ENCODE measurements around the gene ICE2.

ICE2 gene

DNA sequence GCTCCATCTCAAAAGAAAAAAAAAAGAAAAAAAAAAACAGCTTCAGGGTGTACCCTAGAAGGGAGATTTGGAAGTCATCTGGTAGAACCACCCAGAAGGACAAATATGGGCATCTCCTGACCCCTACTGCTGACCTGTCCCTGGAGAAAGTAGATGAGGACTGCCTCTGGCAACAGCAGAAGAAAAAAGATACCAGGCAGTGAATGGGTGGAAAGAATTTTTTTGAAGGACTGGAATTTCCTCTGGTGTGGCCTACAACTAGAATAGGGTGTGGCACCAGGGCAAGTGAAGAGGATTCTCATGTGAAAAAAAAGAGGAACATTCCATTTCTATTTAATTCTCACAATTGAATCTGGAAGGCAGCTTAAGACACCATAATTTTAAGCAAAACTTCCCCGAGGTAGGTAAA, 84.2 kb downstream of the ICE2 start:
- TF ChIP-seq, protein P1, sequence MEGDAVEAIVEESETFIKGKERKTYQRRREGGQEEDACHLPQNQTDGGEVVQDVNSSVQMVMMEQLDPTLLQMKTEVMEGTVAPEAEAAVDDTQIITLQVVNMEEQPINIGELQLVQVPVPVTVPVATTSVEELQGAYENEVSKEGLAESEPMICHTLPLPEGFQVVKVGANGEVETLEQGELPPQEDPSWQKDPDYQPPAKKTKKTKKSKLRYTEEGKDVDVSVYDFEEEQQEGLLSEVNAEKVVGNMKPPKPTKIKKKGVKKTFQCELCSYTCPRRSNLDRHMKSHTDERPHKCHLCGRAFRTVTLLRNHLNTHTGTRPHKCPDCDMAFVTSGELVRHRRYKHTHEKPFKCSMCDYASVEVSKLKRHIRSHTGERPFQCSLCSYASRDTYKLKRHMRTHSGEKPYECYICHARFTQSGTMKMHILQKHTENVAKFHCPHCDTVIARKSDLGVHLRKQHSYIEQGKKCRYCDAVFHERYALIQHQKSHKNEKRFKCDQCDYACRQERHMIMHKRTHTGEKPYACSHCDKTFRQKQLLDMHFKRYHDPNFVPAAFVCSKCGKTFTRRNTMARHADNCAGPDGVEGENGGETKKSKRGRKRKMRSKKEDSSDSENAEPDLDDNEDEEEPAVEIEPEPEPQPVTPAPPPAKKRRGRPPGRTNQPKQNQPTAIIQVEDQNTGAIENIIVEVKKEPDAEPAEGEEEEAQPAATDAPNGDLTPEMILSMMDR (IDR thresholded peaks at IDR 0.05; ENCODE audit: low read depth, low read length) = no peak
- TF ChIP-seq EZH2phosphoT487 (IDR thresholded peaks at IDR 0.05; ENCODE audit: low read depth) = no peak
- H3K79me2 ChIP-seq (ENCODE audit: low read length) = peaks cover 63% of the 10 kb centered on the region
- H3K27me3 ChIP-seq (ENCODE audit: low read depth, low read length) = no peaks in the 10 kb centered on the region
- H3K4me1 ChIP-seq (ENCODE audit: low read length) = peaks cover 10% of the 10 kb centered on the region
- H4K20me1 ChIP-seq (ENCODE audit: insufficient read depth, low read length) = peaks cover 42% of the 10 kb centered on the region
- H2AFZ ChIP-seq (ENCODE audit: low read depth, low read length) = no peak overlapping the region
- no peaks in the 10 kb centered on the region for H3K9me3 ChIP-seq (ENCODE audit: insufficient read depth, low read length)
- no peak overlapping the region for H3K4me3 ChIP-seq (ENCODE audit: low read length)
- H3K9ac ChIP-seq (ENCODE audit: low read length) = no peak overlapping the region
- no peak overlapping the region for H3K4me2 ChIP-seq (ENCODE audit: low read length)
- peaks cover 46% of the 10 kb centered on the region for H3K36me3 ChIP-seq (replicated peaks; ENCODE audit: low read depth, low read length)
- no peak overlapping the region for H3K27ac ChIP-seq (ENCODE audit: low read length)

DNA sequence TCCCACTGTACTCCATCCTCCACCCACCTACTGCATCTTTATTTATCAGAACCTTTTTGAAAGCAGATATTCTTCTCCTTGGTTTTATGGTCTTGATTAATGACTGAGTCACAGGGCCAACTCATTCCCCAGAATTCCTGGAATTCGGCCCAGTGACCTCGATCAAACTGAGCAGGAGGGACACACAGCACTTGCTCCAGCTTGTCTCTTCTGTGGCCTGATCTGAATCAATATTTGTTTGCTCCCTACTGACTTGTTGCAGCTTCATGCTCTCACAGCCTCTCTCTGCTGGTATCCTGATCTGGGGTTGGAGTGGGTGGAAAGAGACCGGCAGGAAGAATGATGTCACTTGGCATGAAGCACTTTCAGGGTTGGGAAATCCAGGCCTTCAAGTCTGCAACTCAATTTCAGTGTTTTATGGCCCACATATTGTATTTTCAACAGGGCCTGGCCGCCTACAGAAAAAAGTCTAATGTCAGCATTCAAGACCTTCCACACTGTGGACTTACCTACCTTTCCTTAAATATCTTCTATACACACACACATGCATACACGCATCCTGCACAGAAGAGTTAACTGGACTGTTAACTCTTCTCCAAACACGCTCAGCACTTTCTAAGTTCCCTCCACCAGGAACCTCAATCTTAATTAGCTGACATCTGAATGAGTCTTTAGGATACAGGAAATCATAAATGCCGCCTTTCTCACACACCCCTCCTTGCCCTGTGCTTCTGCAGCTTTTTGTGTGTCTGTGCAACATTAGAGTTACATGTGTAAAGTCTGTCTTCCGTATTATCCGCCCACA, 85.8 kb downstream of the ICE2 start:
- Histone ChIP-seq H3K36me3 (replicated peaks; ENCODE audit: low read depth, low read length) (peaks cover 53% of the 10 kb centered on the region), H3K4me1 (ENCODE audit: low read length) (peaks cover 9% of the 10 kb centered on the region), H3K9ac (ENCODE audit: low read length) (no peak overlapping the region), H2AFZ (ENCODE audit: low read depth, low read length) (no peak overlapping the region), H4K20me1 (ENCODE audit: insufficient read depth, low read length) (peaks cover 52% of the 10 kb centered on the region), H3K27me3 (ENCODE audit: low read depth, low read length) (no peaks in the 10 kb centered on the region), H3K4me3 (ENCODE audit: low read length) (no peak overlapping the region), H3K4me2 (ENCODE audit: low read length) (no peak overlapping the region), H3K27ac (ENCODE audit: low read length) (no peak overlapping the region), H3K9me3 (ENCODE audit: insufficient read depth, low read length) (no peaks in the 10 kb centered on the region), H3K79me2 (ENCODE audit: low read length) (peaks cover 76% of the 10 kb centered on the region)
- TF ChIP-seq, protein P1 (IDR thresholded peaks at IDR 0.05; ENCODE audit: low read depth, low read length) = no peak
- no peak for TF ChIP-seq EZH2phosphoT487 (IDR thresholded peaks at IDR 0.05; ENCODE audit: low read depth)

DNA sequence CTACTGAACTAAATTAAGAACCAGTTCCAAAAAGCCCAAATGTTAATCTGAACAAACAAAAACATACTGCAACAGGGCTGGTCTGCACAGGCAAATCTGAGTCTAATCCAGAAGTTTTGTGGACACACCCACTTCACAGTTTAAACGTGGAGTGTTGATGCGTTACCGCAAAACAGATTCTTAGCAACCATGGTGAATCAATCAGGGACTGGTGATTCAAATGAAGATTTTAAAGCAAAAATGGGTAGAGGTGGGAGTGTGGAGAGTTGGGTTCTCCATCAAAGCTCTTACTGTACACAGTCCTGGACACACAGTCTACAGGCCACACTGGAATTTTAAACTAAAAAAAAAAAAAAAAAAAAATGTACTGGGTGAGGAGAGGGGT, 86.3 kb downstream of the ICE2 start:
- Histone ChIP-seq H2AFZ (ENCODE audit: low read depth, low read length) (no peak overlapping the region), H3K4me3 (ENCODE audit: low read length) (no peak overlapping the region), H3K9me3 (ENCODE audit: insufficient read depth, low read length) (no peaks in the 10 kb centered on the region), H3K79me2 (ENCODE audit: low read length) (peaks cover 77% of the 10 kb centered on the region), H3K4me2 (ENCODE audit: low read length) (no peak overlapping the region), H3K36me3 (replicated peaks; ENCODE audit: low read depth, low read length) (peaks cover 54% of the 10 kb centered on the region), H3K4me1 (ENCODE audit: low read length) (peaks cover 9% of the 10 kb centered on the region), H4K20me1 (ENCODE audit: insufficient read depth, low read length) (peaks cover 54% of the 10 kb centered on the region), H3K27ac (ENCODE audit: low read length) (no peak overlapping the region), H3K9ac (ENCODE audit: low read length) (no peak overlapping the region), H3K27me3 (ENCODE audit: low read depth, low read length) (no peaks in the 10 kb centered on the region)
- no peak for TF ChIP-seq EZH2phosphoT487 (IDR thresholded peaks at IDR 0.05; ENCODE audit: low read depth)
- TF ChIP-seq, protein P1 (IDR thresholded peaks at IDR 0.05; ENCODE audit: low read depth, low read length) = no peak

DNA sequence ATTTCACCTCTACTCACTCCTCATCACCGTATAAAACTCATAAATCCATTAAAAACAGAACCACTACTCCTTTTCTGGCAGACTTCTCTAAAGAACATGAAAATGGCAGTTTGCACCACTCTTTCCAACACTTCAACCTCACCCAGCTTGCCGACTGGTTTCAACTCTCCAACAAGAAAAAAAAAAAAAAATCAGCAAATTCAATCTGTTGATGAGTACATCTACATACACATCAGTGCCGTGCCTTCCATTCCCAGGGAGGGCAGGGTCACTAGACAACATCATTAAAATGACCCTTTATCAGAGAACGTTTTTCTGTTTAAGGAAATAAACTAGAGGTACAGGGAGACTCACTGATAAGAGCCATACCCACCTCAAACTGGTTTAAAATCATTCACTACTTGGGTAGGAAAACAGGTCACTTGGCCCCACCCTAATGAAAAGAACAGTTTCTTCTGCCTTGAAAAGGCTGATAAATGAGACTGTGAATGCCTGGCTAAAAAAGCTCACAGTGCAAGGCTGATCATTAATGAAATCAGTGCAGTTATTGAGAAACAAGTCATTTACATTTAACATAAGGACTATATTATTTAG, 87.1 kb downstream of the ICE2 start:
- no peaks in the 10 kb centered on the region for H3K9me3 ChIP-seq (ENCODE audit: insufficient read depth, low read length)
- H4K20me1 ChIP-seq (ENCODE audit: insufficient read depth, low read length) = peaks cover 62% of the 10 kb centered on the region
- H3K36me3 ChIP-seq (replicated peaks; ENCODE audit: low read depth, low read length) = peaks cover 58% of the 10 kb centered on the region
- H3K79me2 ChIP-seq (ENCODE audit: low read length) = peaks cover 77% of the 10 kb centered on the region
- no peak overlapping the region for H3K4me2 ChIP-seq (ENCODE audit: low read length)
- H3K4me1 ChIP-seq (ENCODE audit: low read length) = peaks cover 8% of the 10 kb centered on the region
- H3K9ac ChIP-seq (ENCODE audit: low read length) = no peak overlapping the region
- no peak overlapping the region for H3K27ac ChIP-seq (ENCODE audit: low read length)
- H2AFZ ChIP-seq (ENCODE audit: low read depth, low read length) = no peak overlapping the region
- no peak overlapping the region for H3K4me3 ChIP-seq (ENCODE audit: low read length)
- H3K27me3 ChIP-seq (ENCODE audit: low read depth, low read length) = no peaks in the 10 kb centered on the region
- TF ChIP-seq EZH2phosphoT487 (IDR thresholded peaks at IDR 0.05; ENCODE audit: low read depth) = no peak
- TF ChIP-seq, protein P1 (IDR thresholded peaks at IDR 0.05; ENCODE audit: low read depth, low read length) = no peak
